ENCODE results near the gene LGI1. TPM values are rescaled to one million over a fixed set of nuclear protein-coding genes. Genes with fewer than 3 reads are reported as not detected.

Gene LGI1
- total RNA-seq, 1 experiment from 2014 or later = not detected

DNA sequence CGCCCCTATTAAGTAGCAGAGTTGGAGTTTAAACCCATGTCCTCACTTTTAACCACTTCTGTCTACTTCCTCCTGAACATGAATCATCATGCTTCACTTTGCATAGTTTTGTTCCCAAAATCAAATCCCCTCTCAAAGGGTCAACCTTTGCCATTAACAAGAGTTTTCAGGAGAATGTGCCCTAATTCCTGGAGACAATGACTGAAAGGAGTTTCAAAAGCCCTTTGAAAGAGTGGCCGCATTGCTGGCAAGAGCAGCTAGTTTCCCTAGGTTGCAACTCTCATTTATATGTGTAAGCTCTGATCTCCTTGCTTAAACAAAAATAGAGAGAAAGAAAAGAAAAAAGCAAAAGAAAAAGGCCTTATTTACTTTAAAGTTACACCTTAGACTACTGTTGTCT lies 9.2 kb downstream of the LGI1 start:
- TF ChIP-seq, protein P1, sequence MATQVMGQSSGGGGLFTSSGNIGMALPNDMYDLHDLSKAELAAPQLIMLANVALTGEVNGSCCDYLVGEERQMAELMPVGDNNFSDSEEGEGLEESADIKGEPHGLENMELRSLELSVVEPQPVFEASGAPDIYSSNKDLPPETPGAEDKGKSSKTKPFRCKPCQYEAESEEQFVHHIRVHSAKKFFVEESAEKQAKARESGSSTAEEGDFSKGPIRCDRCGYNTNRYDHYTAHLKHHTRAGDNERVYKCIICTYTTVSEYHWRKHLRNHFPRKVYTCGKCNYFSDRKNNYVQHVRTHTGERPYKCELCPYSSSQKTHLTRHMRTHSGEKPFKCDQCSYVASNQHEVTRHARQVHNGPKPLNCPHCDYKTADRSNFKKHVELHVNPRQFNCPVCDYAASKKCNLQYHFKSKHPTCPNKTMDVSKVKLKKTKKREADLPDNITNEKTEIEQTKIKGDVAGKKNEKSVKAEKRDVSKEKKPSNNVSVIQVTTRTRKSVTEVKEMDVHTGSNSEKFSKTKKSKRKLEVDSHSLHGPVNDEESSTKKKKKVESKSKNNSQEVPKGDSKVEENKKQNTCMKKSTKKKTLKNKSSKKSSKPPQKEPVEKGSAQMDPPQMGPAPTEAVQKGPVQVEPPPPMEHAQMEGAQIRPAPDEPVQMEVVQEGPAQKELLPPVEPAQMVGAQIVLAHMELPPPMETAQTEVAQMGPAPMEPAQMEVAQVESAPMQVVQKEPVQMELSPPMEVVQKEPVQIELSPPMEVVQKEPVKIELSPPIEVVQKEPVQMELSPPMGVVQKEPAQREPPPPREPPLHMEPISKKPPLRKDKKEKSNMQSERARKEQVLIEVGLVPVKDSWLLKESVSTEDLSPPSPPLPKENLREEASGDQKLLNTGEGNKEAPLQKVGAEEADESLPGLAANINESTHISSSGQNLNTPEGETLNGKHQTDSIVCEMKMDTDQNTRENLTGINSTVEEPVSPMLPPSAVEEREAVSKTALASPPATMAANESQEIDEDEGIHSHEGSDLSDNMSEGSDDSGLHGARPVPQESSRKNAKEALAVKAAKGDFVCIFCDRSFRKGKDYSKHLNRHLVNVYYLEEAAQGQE (IDR thresholded peaks at IDR 0.05; ENCODE audit: insufficient read depth in 1 of 2, low read depth in 2 of 2, low read length in 1 of 2) = no peak
- TF ChIP-seq POLR2AphosphoS5 (IDR thresholded peaks at IDR 0.05; ENCODE audit: low read depth, low read length) (no peak), TCF7L2 (IDR thresholded peaks at IDR 0.05; ENCODE audit: low read depth, low read length) (no peak), SIN3A (IDR thresholded peaks at IDR 0.05; ENCODE audit: borderline replicate concordance, insufficient read depth, low read depth, low read length) (no peak), CTCF (IDR thresholded peaks at IDR 0.05) (no peak)
- H3K4me1 ChIP-seq (ENCODE audit: control insufficient read depth, insufficient read depth, low read length) = no peaks in the 10 kb centered on the region
- DNase-seq (ENCODE audit: low read depth, low spot score) (no peak), ATAC-seq (no peak)
- H3K4me3 ChIP-seq (ENCODE audit: low read depth in 2 of 2, low read length in 2 of 2) = no peak overlapping the region
- no peaks in the 10 kb centered on the region for H3K36me3 ChIP-seq (ENCODE audit: control insufficient read depth, insufficient read depth, low read length)
- CTCF ChIA-PET = no interaction called here
- H3K27ac ChIP-seq (ENCODE audit: low read length) = no peak overlapping the region
- H3K9me3 ChIP-seq (ENCODE audit: control insufficient read depth, insufficient read depth, low read depth, low read length) = no peaks in the 10 kb centered on the region
- BruUV-seq (replicated peaks) = no TSS peak
- H3K27me3 ChIP-seq (ENCODE audit: control insufficient read depth, insufficient read depth, low read length) = no peaks in the 10 kb centered on the region; the same call in 1 of the 2 replicates
- POLR2A ChIA-PET = no interaction called here
- in situ Hi-C loops (cut with HindIII; ENCODE audit: low pct_unique_long_range_greater_than_20kb, low sequenced_read_pairs) = no loop called here
- intact Hi-C loops (cut with micrococcal nuclease; ENCODE audit: unreplicated experiment) = no loop called here

GRCh38 chr10:93767724-93768399 lies 10.1 kb downstream of the LGI1 start:
- no peak overlapping the region for H3K4me3 ChIP-seq (ENCODE audit: low read depth in 2 of 2, low read length in 2 of 2)
- DNase-seq (ENCODE audit: low read depth, low spot score) (no peak), ATAC-seq (no peak)
- in situ Hi-C loops (cut with HindIII; ENCODE audit: low pct_unique_long_range_greater_than_20kb, low sequenced_read_pairs) = no loop called here
- H3K36me3 ChIP-seq (ENCODE audit: control insufficient read depth, insufficient read depth, low read length) = no peaks in the 10 kb centered on the region
- intact Hi-C loops (cut with micrococcal nuclease; ENCODE audit: unreplicated experiment) = no loop called here
- no peaks in the 10 kb centered on the region for H3K4me1 ChIP-seq (ENCODE audit: control insufficient read depth, insufficient read depth, low read length)
- ChIA-PET CTCF (no interaction called here), POLR2A (no interaction called here)
- no TSS peak for BruUV-seq (replicated peaks)
- TF ChIP-seq, protein P1 (IDR thresholded peaks at IDR 0.05; ENCODE audit: insufficient read depth in 1 of 2, low read depth in 2 of 2, low read length in 1 of 2) = no peak
- TF ChIP-seq POLR2AphosphoS5 (IDR thresholded peaks at IDR 0.05; ENCODE audit: low read depth, low read length) (no peak), SIN3A (IDR thresholded peaks at IDR 0.05; ENCODE audit: borderline replicate concordance, insufficient read depth, low read depth, low read length) (no peak), CTCF (IDR thresholded peaks at IDR 0.05) (no peak), TCF7L2 (IDR thresholded peaks at IDR 0.05; ENCODE audit: low read depth, low read length) (no peak)
- no peaks in the 10 kb centered on the region; the same call in 1 of the 2 replicates for H3K27me3 ChIP-seq (ENCODE audit: control insufficient read depth, insufficient read depth, low read length)
- no peaks in the 10 kb centered on the region for H3K9me3 ChIP-seq (ENCODE audit: control insufficient read depth, insufficient read depth, low read depth, low read length)
- H3K27ac ChIP-seq (ENCODE audit: low read length) = no peak overlapping the region

Data from Panc1 (cell line).